Measurements from ENCODE around the gene HOXA3. TPM values are rescaled to one million over a fixed set of nuclear protein-coding genes. Genes with fewer than 3 reads are reported as not detected.
A peak's percentile ranks its signal among the peaks of the same experiment; 100 is the strongest.

Gene HOXA3
- total and polyA plus RNA-seq, 2 donors (not counting 1 experiment from before 2014, with no cell fraction given), result 0.68 to 1.5 TPM

GRCh38 chr7:27080844-27081436, 71.4 kb downstream of the HOXA3 start:
- Histone ChIP-seq H3K36me3 (ENCODE audit: control insufficient read depth, insufficient read depth, low read length) (no peaks in the 10 kb centered on the region), H3K27ac (ENCODE audit: insufficient read depth, low read length) (no peak overlapping the region), H3K4me1 (ENCODE audit: control insufficient read depth, extremely low read depth, insufficient read depth, low read length) (no peaks in the 10 kb centered on the region), H3K9ac (ENCODE audit: insufficient read depth, low read length) (no peak overlapping the region), H3K27me3 (ENCODE audit: control insufficient read depth, insufficient read depth, low read length) (no peaks in the 10 kb centered on the region), H4K20me1 (ENCODE audit: control insufficient read depth, extremely low read depth, insufficient read depth, low read length) (no peaks in the 10 kb centered on the region), H2AFZ (ENCODE audit: low read length) (no peak overlapping the region), H3K4me2 (ENCODE audit: extremely low read depth, insufficient read depth, low read length) (no peak overlapping the region), H3K4me3 (replicated peaks in 1 of 4; ENCODE audit: control extremely low read depth in 1 of 4, insufficient read depth in 1 of 4, low read depth in 3 of 4, low read length in 4 of 4) (no peak overlapping the region), H3K9me3 (ENCODE audit: control insufficient read depth, insufficient read depth, low read depth, low read length) (no peaks in the 10 kb centered on the region), H3K79me2 (ENCODE audit: control insufficient read depth, insufficient read depth, low read length) (no peaks in the 10 kb centered on the region)
- peak in 1 of 2 donors; percentile 44 for DNase-seq (ENCODE audit: low read depth in 2 of 2)
- TF ChIP-seq CTCF (conservative IDR thresholded peaks at IDR 0.05 in 1 of 2, IDR thresholded peaks at IDR 0.05 in 1 of 2; ENCODE audit: low read depth in 1 of 2, low read length in 2 of 2) (no peak), EZH2 (IDR thresholded peaks at IDR 0.05; ENCODE audit: low read length, missing control alignments) (no peak)

- no peak for DNase-seq (ENCODE audit: low read depth in 2 of 2)
- Histone ChIP-seq H3K4me3 (replicated peaks in 1 of 4; ENCODE audit: control extremely low read depth in 1 of 4, insufficient read depth in 1 of 4, low read depth in 3 of 4, low read length in 4 of 4) (no peak overlapping the region), H3K9ac (ENCODE audit: insufficient read depth, low read length) (no peak overlapping the region), H3K27ac (ENCODE audit: insufficient read depth, low read length) (no peak overlapping the region), H3K4me1 (ENCODE audit: control insufficient read depth, extremely low read depth, insufficient read depth, low read length) (no peaks in the 10 kb centered on the region), H3K27me3 (ENCODE audit: control insufficient read depth, insufficient read depth, low read length) (no peaks in the 10 kb centered on the region), H3K79me2 (ENCODE audit: control insufficient read depth, insufficient read depth, low read length) (no peaks in the 10 kb centered on the region), H3K36me3 (ENCODE audit: control insufficient read depth, insufficient read depth, low read length) (no peaks in the 10 kb centered on the region), H4K20me1 (ENCODE audit: control insufficient read depth, extremely low read depth, insufficient read depth, low read length) (no peaks in the 10 kb centered on the region), H3K4me2 (ENCODE audit: extremely low read depth, insufficient read depth, low read length) (no peak overlapping the region), H2AFZ (ENCODE audit: low read length) (no peak overlapping the region), H3K9me3 (ENCODE audit: control insufficient read depth, insufficient read depth, low read depth, low read length) (no peaks in the 10 kb centered on the region)
- TF ChIP-seq EZH2 (IDR thresholded peaks at IDR 0.05; ENCODE audit: low read length, missing control alignments), result no peak
- no peak for TF ChIP-seq CTCF (conservative IDR thresholded peaks at IDR 0.05 in 1 of 2, IDR thresholded peaks at IDR 0.05 in 1 of 2; ENCODE audit: low read depth in 1 of 2, low read length in 2 of 2)
Observed at GRCh38 chr7:27079234-27079975, 73.0 kb downstream of the HOXA3 start.

GRCh38 chr7:27078616-27079233, 73.7 kb downstream of the HOXA3 start:
- no peak for TF ChIP-seq CTCF (conservative IDR thresholded peaks at IDR 0.05 in 1 of 2, IDR thresholded peaks at IDR 0.05 in 1 of 2; ENCODE audit: low read depth in 1 of 2, low read length in 2 of 2)
- no peak overlapping the region for H3K4me2 ChIP-seq (ENCODE audit: extremely low read depth, insufficient read depth, low read length)
- no peaks in the 10 kb centered on the region for H3K36me3 ChIP-seq (ENCODE audit: control insufficient read depth, insufficient read depth, low read length)
- H2AFZ ChIP-seq (ENCODE audit: low read length), result no peak overlapping the region
- no peaks in the 10 kb centered on the region for H3K79me2 ChIP-seq (ENCODE audit: control insufficient read depth, insufficient read depth, low read length)
- H3K9me3 ChIP-seq (ENCODE audit: control insufficient read depth, insufficient read depth, low read depth, low read length), result no peaks in the 10 kb centered on the region
- no peaks in the 10 kb centered on the region for H3K4me1 ChIP-seq (ENCODE audit: control insufficient read depth, extremely low read depth, insufficient read depth, low read length)
- H3K27me3 ChIP-seq (ENCODE audit: control insufficient read depth, insufficient read depth, low read length), result no peaks in the 10 kb centered on the region
- H3K27ac ChIP-seq (ENCODE audit: insufficient read depth, low read length), result no peak overlapping the region
- H3K4me3 ChIP-seq (replicated peaks in 1 of 4; ENCODE audit: control extremely low read depth in 1 of 4, insufficient read depth in 1 of 4, low read depth in 3 of 4, low read length in 4 of 4), result no peak overlapping the region
- no peaks in the 10 kb centered on the region for H4K20me1 ChIP-seq (ENCODE audit: control insufficient read depth, extremely low read depth, insufficient read depth, low read length)
- H3K9ac ChIP-seq (ENCODE audit: insufficient read depth, low read length), result no peak overlapping the region
- DNase-seq (ENCODE audit: low read depth in 2 of 2), result no peak

Data from fibroblast of lung (primary cell).